ENCODE measurements around the gene RAB11B. TPM values are rescaled to one million over a fixed set of nuclear protein-coding genes. Genes with fewer than 3 reads are reported as not detected.

The RAB11B gene
- total and polyA plus RNA-seq, 2 experiments from 2014 or later: 10.4 to 84.9 TPM

- H3K36me3 ChIP-seq (ENCODE audit: low read depth): no peaks in the 10 kb centered on the region
- peak overlapping the region; percentile 63 for H3K4me2 ChIP-seq (ENCODE audit: unreplicated experiment)
- H3K9me2 ChIP-seq (ENCODE audit: insufficient read depth): no peaks in the 10 kb centered on the region
- H3F3A ChIP-seq (ENCODE audit: insufficient read depth): peaks cover 21% of the 10 kb centered on the region
- no peak overlapping the region for H3K4me3 ChIP-seq
- no peaks in the 10 kb centered on the region for H3K79me2 ChIP-seq (ENCODE audit: insufficient read depth)
- DNase-seq: peak; percentile 96
- peak overlapping the region; percentile 38; the same call in 1 of the 2 replicates for H3K9ac ChIP-seq
- H2AFZ ChIP-seq: no peak overlapping the region
- H3K9me3 ChIP-seq (ENCODE audit: low read depth): no peaks in the 10 kb centered on the region
- no peak for TF ChIP-seq EZH2 (IDR thresholded peaks at IDR 0.05; ENCODE audit: insufficient read depth, poor library complexity, severe bottlenecking)
- peak; percentile 95 for TF ChIP-seq EZH2phosphoT487 (IDR thresholded peaks at IDR 0.05; ENCODE audit: insufficient read depth, low read depth)
- peaks cover 23% of the 10 kb centered on the region for H3K4me1 ChIP-seq (ENCODE audit: insufficient read depth)
- no peaks in the 10 kb centered on the region for H3K27me3 ChIP-seq (replicated peaks; ENCODE audit: insufficient read depth)
- H4K20me1 ChIP-seq (ENCODE audit: insufficient read depth): no peaks in the 10 kb centered on the region
- WGBS, 2 experiments (ENCODE audit: low coverage in 1 of 2, low lambda C conversion rate in 2 of 2, missing lambda C conversion rate in 2 of 2): 49 to 50% methylated on average over 6 of the region's 6 CpGs
- in situ Hi-C loops (cut with MboI): no loop called here
- H3K27ac ChIP-seq: peak overlapping the region; percentile 72
Measured at GRCh38 chr19:8355631-8356402, 34.3 kb upstream of the RAB11B start.

- peaks cover 26% of the 10 kb centered on the region for H3K4me1 ChIP-seq (ENCODE audit: insufficient read depth)
- 89 to 95% methylated on average over 4 of the region's 4 CpGs for WGBS, 2 experiments (ENCODE audit: low coverage in 1 of 2, low lambda C conversion rate in 2 of 2, missing lambda C conversion rate in 2 of 2)
- no peak overlapping the region for H3K9ac ChIP-seq
- no peaks in the 10 kb centered on the region for H4K20me1 ChIP-seq (ENCODE audit: insufficient read depth)
- no peak overlapping the region for H2AFZ ChIP-seq
- H3K9me3 ChIP-seq (ENCODE audit: low read depth): no peaks in the 10 kb centered on the region
- no peaks in the 10 kb centered on the region for H3K79me2 ChIP-seq (ENCODE audit: insufficient read depth)
- H3K4me2 ChIP-seq (ENCODE audit: unreplicated experiment): no peak overlapping the region
- no peaks in the 10 kb centered on the region for H3K36me3 ChIP-seq (ENCODE audit: low read depth)
- no peaks in the 10 kb centered on the region for H3K27me3 ChIP-seq (replicated peaks; ENCODE audit: insufficient read depth)
- DNase-seq: no peak
- TF ChIP-seq EZH2phosphoT487 (IDR thresholded peaks at IDR 0.05; ENCODE audit: insufficient read depth, low read depth) (no peak), EZH2 (IDR thresholded peaks at IDR 0.05; ENCODE audit: insufficient read depth, poor library complexity, severe bottlenecking) (no peak)
- H3K9me2 ChIP-seq (ENCODE audit: insufficient read depth): no peaks in the 10 kb centered on the region
- H3K4me3 ChIP-seq: no peak overlapping the region
- H3K27ac ChIP-seq: no peak overlapping the region
- peaks cover 21% of the 10 kb centered on the region for H3F3A ChIP-seq (ENCODE audit: insufficient read depth)
- in situ Hi-C loops (cut with MboI): no loop called here
Measured at GRCh38 chr19:8357007-8357521, 33.1 kb upstream of the RAB11B start.

GRCh38 chr19:8358948-8359347, 31.2 kb upstream of the RAB11B start:
- no peaks in the 10 kb centered on the region for H3K9me2 ChIP-seq (ENCODE audit: insufficient read depth)
- H3K27me3 ChIP-seq (replicated peaks; ENCODE audit: insufficient read depth): no peaks in the 10 kb centered on the region
- in situ Hi-C loops (cut with MboI): no loop called here
- no peak for DNase-seq
- H3K4me2 ChIP-seq (ENCODE audit: unreplicated experiment): no peak overlapping the region
- H3K4me1 ChIP-seq (ENCODE audit: insufficient read depth): peaks cover 34% of the 10 kb centered on the region
- H3K79me2 ChIP-seq (ENCODE audit: insufficient read depth): no peaks in the 10 kb centered on the region
- H3K9ac ChIP-seq: no peak overlapping the region
- H3K9me3 ChIP-seq (ENCODE audit: low read depth): no peaks in the 10 kb centered on the region
- no peak overlapping the region for H3K27ac ChIP-seq
- TF ChIP-seq EZH2phosphoT487 (IDR thresholded peaks at IDR 0.05; ENCODE audit: insufficient read depth, low read depth) (no peak), EZH2 (IDR thresholded peaks at IDR 0.05; ENCODE audit: insufficient read depth, poor library complexity, severe bottlenecking) (no peak)
- H2AFZ ChIP-seq: no peak overlapping the region
- WGBS, 2 experiments (ENCODE audit: low coverage in 1 of 2, low lambda C conversion rate in 2 of 2, missing lambda C conversion rate in 2 of 2): 90 to 91% methylated on average over 6 of the region's 6 CpGs
- H3K4me3 ChIP-seq: no peak overlapping the region
- H3F3A ChIP-seq (ENCODE audit: insufficient read depth): peaks cover 31% of the 10 kb centered on the region
- H4K20me1 ChIP-seq (ENCODE audit: insufficient read depth): no peaks in the 10 kb centered on the region
- no peaks in the 10 kb centered on the region for H3K36me3 ChIP-seq (ENCODE audit: low read depth)

- H3K9me2 ChIP-seq (ENCODE audit: insufficient read depth): no peaks in the 10 kb centered on the region
- no peak overlapping the region for H3K4me3 ChIP-seq
- no peak for DNase-seq
- in situ Hi-C loops (cut with MboI): no loop called here
- peaks cover 28% of the 10 kb centered on the region for H3F3A ChIP-seq (ENCODE audit: insufficient read depth)
- H3K9ac ChIP-seq: no peak overlapping the region
- no peaks in the 10 kb centered on the region for H4K20me1 ChIP-seq (ENCODE audit: insufficient read depth)
- no peak overlapping the region for H3K27ac ChIP-seq
- no peak for TF ChIP-seq EZH2phosphoT487 (IDR thresholded peaks at IDR 0.05; ENCODE audit: insufficient read depth, low read depth)
- no peak for TF ChIP-seq EZH2 (IDR thresholded peaks at IDR 0.05; ENCODE audit: insufficient read depth, poor library complexity, severe bottlenecking)
- no peak overlapping the region for H3K4me2 ChIP-seq (ENCODE audit: unreplicated experiment)
- H2AFZ ChIP-seq: no peak overlapping the region
- no peaks in the 10 kb centered on the region for H3K27me3 ChIP-seq (replicated peaks; ENCODE audit: insufficient read depth)
- peaks cover 25% of the 10 kb centered on the region for H3K4me1 ChIP-seq (ENCODE audit: insufficient read depth)
- 83 to 92% methylated on average over 8 of the region's 8 CpGs for WGBS, 2 experiments (ENCODE audit: low coverage in 1 of 2, low lambda C conversion rate in 2 of 2, missing lambda C conversion rate in 2 of 2)
- no peaks in the 10 kb centered on the region for H3K36me3 ChIP-seq (ENCODE audit: low read depth)
- H3K9me3 ChIP-seq (ENCODE audit: low read depth): no peaks in the 10 kb centered on the region
- H3K79me2 ChIP-seq (ENCODE audit: insufficient read depth): no peaks in the 10 kb centered on the region
Measured at GRCh38 chr19:8360196-8360595, 30.0 kb upstream of the RAB11B start.

Data from GM23248 (cell line).